Activated CD4-positive, alpha-beta T cell treated with anti-CD3 and anti-CD28 coated beads for 24 hours (primary cell): Measurements from ENCODE around the gene MERTK.
"Not testable (repeated sequence)": the region's sequence is repeated elsewhere in the genome, so short reads cannot be mapped to it uniquely, and the experiment has no call there.

Source experiments
- DNase-seq, 2 donors: peaks; one replicate each; pipeline ENCODE4 v3.0.0-alpha.2; 2020; ENCODE audit warnings: low read depth in 2 of 2

MERTK gene

DNA sequence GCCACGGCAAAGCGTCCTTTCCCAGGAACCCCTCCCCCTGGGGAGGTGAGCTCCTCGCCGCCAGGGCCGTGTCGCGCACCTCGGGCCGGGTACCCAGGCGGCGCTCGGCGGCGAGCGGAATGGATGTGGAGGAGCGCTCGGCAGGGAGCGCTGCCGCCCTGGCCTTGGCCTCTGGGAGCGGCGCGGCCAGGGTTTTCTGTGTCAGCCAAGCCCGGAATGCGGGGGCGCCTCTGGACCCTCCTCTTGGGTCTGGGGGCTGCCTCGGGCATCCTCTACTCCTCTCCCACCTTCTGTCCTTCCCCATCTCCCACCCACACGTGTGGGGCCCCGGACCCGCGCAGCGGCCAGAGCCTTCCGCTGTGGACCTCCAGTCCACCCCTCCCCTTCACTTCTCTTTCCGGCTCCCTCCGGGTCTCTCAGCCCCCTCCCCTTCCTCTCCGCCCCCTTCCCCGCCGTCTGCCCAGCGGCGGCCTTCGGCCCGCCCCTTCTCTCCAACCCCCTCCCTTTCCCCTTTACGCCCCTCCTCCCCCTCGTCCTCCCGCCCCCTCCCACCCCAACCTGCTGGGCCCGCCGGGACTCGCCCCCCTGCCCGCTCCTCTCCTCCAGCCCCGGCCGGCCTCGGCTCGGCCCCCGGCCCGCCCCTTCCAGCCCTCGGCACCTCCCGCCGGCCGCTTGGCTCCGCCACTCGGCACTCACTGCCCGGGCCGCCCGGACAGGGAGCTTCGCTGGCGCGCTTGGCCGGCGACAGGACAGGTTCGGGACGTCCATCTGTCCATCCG lies at the start of gene MERTK:
Gene MERTK, plus strand, starts transcription at position 684 of the 779 bp plus-strand sequence. CDS start 129 bp downstream, outside the sequence.
- DNase-seq, result peak; percentile 27 to 53

DNA sequence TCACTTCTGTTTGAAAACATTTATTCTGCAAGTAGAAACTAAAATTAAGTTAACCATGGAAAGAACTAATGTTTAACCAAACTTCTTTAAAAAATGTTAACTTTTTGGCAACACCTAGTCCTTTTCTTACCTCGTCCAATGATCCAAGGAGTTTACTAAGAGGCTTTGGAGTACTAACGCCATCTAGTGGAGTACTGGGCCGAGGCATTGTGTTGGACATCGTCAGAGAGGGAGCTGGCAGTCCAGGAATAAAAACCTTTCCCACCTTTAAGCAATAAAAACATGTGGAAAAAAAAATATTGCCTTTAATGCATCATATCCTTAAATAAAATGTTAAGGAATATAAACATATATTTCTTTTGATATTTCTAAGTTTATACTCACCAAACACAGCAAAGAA lies 47.8 kb upstream of the MERTK start:
- peak in 1 of 2 donors; percentile 3 for DNase-seq

GRCh38 chr2:111852544-111852943 lies 45.9 kb upstream of the MERTK start:
- DNase-seq, result not testable (repeated sequence)

- not testable (repeated sequence) for DNase-seq
Measured at GRCh38 chr2:111860005-111860404, 38.4 kb upstream of the MERTK start.

DNA sequence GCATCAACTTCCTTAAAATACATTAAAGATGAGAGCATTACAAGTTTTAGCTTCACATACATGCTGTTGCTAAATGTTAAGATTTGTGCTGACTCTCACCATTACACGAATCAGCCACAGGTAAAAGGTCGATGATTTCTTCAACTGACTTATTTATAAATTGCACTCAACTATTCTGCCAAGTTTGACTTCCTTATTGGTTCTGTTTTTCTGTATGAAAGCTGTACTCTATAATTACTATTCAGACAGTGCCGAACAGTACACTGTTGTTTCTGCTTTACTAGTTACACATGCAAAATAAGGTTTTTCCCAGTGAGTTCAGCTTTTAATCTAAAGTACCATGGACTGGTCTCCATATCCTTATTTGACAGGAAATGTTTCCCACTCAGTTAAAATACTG lies 33.3 kb upstream of the MERTK start:
- DNase-seq, result not testable (repeated sequence)

GRCh38 chr2:111872806-111873205 lies 25.6 kb upstream of the MERTK start:
- not testable (repeated sequence) for DNase-seq

- peak; percentile 78 for DNase-seq
Measured at GRCh38 chr2:111883661-111884591, 14.5 kb upstream of the MERTK start, which contains the start of gene ANAPC1. ANAPC1 (minus strand) TSS chr2:111884193; CDS start chr2:111880825, 3,368 bp downstream.

DNA sequence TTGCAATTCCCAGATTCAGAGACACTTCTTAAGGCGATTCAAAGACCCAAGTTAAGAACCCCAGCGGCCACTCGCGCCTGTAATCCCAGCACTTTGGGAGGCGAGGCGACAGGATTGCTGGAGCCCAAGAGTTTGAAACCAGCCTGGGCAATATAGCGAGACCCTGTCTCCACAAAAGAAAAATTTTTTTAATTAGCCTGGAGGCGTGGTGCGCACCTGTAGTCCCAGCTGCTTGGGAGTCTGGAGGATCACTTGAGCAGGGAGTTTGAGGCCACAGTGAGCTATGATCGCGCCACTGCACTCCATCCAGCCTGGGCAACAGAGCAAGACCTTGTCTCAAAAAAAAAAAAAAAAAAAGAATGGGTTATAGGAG lies 13.8 kb upstream of the MERTK start:
- DNase-seq, result no peak

GRCh38 chr2:111896024-111896423 lies 2.4 kb upstream of the MERTK start:
- no peak for DNase-seq

DNA sequence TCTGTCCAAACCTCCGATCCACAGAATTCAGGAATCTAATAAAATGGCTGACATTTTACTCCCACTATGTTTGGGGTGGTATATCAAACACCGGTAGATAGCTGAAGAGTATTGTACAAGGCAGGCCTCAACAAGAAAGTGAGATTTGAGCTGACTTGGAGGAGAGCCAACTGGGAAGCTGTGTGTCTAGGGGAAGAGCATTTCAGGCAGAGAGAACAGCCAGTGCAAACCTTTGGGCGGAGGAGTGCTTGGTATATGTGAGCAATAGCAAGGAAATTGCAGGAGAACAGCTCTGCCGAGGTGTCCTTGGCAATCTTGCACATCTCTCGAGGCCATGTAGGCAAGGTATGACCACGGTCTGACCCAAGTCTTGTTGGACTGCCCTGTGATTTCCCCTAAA lies 1.8 kb upstream of the MERTK start:
- DNase-seq, result no peak

DNA sequence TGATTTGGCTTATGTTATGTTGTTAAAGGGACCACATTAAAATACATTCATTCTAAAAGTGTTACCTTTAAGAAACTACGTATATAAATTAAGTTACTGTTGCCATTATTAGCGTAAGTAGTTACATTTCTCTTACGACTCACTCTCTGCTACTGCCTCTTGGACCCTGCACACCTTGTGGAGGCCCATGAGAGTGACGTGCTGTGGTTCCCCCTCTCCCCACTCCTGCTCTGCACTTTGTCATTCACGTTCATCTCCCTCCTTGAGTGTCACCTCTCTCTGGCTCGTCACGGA lies 830 bp upstream of the MERTK start:
- DNase-seq, result no peak

DNA sequence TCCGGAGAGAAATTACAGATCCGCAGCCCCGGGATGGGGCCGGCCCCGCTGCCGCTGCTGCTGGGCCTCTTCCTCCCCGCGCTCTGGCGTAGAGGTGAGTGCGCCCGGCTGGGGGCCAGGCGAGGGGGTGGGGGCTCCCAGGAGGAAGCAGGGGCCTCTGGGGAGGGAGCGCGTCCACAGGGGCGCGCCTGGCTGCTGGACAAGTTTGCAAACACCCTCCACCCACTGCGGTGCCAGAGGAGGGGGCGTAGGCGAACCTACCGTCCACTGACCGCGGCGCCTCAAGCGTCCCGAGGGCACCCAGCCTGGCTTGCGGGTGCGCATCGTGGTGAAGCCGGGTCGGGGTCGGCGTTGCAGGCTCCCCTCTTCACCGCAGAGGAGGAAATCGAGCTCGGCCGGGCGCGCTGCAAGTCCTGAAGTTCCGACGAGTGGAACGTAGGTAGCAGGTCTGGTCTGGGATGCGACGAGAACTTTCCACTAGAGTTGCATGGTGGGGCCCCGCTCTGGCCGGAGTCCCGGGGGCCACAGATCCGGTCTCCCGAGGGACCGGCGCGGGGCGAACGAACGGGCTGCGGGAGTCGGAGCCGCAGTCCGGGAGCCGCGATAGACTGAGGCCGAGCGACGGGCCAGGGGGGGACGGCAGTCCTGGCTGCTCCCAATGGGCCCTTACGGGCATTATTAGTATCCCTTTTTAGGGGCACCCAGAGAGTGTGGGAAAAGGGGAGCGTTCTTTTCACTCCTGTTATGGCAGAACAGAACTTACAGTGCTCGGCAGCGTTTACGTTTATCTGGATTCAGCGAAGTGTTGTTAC lies 502 bp downstream of the MERTK start:
- DNase-seq, result no peak

DNA sequence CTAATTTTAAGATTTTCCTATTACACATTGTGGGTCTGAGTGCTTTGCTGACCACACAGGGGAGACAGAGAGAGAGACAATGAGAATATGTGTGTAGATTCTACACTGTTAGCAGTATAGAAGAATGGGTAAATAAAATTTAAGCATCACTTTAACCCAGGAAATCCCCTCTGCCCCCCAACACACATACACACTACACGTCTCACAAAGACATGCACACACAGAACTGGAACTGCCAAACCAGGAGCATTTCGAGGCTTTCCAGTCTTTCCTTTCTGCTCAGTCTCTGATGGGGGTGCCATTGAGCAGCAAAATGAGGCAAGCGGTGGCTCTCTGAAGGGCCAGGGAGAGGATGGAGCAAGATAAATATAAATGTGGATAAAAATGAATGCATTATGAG lies 2.5 kb downstream of the MERTK start:
- DNase-seq, result no peak

- DNase-seq, result no peak
Measured at GRCh38 chr2:111903516-111903915, 5.1 kb downstream of the MERTK start.

- no peak for DNase-seq
Measured at GRCh38 chr2:111903930-111904439, 5.6 kb downstream of the MERTK start.

DNA sequence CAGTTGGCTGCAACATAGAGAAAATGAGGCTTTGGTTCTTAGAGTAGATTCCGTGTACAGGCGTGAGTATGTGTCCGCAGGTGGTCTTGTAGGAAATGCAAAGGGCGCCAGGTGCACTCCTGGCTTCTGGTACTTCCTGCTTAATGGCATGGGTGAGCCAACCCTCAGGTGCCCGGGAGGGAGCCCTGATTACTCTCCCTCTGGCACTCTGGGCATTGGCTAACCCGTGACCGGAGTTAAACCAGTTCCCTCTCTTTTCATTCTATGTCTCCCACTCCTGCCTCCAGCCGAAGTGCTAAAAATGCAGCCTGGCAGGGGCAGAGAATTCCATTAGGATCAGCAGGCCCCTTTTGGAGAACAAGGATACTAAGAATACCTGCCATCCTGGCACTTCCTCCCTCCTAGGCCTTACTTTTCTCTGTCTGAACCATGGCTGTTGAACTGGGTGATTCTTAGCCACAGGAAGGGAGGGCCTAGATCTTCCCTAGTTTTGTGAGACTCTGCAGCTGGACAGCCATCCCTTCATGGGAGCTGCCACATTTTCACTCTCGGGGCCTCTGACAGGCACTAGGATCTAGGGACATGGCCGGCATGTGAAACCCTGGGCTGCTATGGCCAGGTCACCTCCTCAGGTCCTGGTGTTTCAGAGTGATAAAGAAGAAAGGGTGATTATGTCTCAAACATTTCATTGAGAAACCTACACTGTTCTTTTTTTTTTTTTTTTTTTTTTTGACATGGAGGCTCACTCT lies 6.5 kb downstream of the MERTK start:
- no peak for DNase-seq

DNA sequence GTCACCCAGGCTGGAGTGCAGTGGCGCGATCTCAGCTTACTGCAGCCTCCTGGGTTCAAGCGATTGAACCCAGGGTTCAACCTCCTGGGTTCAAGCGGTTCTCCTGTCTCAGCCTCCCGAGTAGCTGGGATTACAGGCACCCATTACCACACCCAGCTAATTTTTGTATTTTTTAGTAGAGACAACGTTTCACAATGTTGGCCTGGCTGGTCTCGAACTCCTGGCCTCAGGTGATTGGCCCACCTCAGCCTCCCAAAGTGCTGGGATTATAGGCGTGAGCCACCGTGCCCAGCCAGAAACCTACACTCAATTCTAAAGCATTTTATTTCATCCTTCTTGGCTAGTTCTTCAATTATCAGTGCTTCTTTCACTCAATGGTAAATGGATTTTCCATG lies 7.1 kb downstream of the MERTK start:
- not testable (repeated sequence) for DNase-seq

DNA sequence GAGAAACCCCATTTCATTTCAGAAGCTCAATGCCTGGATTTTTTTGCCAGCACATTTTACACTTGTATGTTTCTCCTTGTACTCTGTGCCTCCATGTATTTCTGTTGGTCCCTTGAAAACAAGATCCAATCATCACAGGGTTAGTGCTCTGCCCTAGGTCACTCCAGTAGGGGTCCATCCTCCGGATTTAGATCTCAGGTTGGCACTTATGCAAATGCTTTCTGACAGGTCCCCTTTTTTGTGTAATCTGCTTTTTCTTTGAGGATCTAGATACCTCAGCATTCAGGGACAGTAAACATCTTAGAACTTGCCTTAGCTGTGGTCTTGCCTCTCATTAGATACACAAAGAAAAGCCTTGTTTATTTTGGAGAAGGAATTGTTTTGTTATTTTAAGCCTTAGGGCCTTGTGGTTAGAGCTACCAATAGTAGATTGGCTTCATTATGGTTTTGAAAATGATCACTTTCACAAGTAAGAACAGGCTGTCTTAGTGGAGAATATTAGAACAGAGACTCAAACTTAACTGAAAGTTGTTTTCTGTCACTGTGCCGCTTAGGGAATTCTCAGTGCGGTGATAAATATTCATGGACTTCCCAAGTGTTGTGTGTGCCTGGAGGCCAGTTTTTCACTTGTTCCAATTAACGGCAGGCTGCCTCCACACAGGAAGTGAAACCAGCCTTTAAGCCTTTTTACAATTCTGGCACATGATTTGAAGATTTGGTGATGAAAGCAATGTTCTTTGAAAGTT lies 7.8 kb downstream of the MERTK start:
- DNase-seq, result no peak

DNA sequence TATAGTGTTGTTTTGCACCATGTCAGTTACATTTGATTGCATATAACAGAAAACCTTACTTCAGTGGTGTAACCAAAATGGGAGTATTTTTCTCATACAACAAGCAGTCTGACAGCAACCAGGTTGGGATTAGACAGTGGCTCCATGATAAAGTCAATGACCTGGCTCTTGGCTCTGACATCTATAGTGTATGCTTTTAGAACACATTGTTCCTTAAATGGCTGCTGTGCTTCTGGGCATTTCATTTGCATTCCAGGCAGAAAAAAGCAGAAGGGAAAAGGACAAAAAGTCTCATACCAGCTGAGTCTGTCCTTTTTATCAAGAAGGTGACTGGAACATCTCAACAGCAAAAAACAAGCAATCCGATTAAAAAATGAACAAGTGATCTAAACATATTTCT lies 10.2 kb downstream of the MERTK start:
- DNase-seq, result no peak

GRCh38 chr2:111909079-111909478 lies 10.7 kb downstream of the MERTK start:
- no peak for DNase-seq
